ENCODE data around the gene PSMD3.
A peak's percentile ranks its signal among the peaks of the same experiment; 100 is the strongest.

The PSMD3 gene

DNA sequence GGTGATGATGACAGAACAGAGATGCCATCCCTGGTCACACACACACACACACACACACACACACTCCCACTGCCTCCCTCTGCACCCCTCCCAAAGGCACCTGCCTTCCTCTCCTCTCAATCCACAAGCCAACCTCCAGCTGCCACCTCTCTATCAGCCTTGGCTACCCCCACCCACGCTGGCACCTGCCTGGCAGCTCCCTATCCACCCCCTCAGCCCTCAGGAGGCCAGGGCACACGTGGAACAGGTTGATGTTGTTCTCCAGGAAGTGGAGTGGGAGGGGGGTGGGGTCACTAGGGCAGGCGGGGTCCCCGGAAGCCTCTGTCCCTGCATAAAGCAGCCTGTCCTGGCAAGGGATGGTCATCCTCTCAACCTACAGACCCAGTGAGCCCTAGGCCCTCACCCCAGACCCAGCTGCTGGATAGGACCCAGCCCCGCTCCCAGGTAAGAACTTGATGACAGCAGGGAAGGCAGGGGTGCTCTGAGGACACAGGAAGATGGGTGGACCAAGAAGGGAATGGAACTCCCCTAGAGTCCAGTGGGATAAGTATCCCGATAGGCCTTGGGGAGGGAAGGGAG is 17.9 kb upstream of the PSMD3 start, which contains the start of gene GSDMA:
TSS of gene GSDMA (plus strand) at position 363 of the 579 bp plus-strand sequence. CDS start 2,684 bp downstream, outside the sequence.
- peak in 1 of 2 experiments; percentile 18 for DNase-seq

DNA sequence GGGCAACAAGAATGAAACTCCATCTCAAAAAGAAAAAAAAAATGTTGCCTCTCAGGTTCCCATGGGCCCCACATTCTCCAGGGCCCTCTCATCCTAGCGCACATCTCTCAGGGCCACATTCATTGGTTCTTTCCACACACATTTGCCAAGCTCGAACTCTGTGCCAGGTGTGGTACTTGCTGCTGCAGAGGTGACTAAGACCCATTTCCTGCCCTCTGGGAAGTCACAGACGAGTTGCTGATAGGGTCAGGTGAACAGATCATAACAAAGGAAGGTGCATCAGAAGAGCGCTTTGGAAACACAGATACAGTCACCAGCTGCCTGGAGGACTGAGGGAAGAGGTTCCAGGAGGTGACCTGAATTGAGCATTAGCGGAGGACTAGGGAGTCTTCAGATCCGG is 16.8 kb upstream of the PSMD3 start:
- peak; percentile 44 to 46 for DNase-seq

DNA sequence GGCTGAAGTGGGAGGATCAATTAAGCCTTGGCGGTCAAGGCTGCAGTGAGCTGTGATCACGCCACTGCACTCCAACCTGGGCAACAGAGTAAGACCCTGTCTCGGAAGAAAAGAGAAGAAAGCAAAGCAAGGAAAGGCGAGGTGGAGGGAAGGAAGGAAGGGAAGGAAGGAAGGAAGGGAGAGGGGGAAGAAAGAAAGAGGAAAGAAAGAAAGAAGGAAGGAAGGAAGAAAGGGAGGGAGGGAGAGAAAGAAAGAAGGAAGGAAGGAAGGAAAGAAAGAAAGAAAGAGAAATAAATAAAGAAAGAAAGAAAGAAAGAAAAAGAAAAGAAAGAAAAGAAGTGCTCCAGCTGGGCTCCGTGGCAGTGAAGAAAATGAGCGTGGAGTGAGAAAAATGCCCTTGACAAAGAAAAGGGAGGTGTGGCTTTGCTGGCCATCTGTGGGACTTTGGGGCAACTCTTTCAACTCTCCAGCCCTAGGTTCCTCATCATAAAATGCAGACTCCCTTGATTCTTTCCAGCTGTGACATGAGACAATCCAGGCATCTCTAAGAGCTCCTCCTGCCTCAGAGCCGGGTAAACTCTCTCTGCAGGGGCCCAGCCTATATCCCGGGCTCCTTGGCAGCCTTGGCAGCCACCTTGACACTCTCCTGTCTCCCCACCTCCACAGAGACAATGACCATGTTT is 15.4 kb upstream of the PSMD3 start:
- DNase-seq: no peak

DNA sequence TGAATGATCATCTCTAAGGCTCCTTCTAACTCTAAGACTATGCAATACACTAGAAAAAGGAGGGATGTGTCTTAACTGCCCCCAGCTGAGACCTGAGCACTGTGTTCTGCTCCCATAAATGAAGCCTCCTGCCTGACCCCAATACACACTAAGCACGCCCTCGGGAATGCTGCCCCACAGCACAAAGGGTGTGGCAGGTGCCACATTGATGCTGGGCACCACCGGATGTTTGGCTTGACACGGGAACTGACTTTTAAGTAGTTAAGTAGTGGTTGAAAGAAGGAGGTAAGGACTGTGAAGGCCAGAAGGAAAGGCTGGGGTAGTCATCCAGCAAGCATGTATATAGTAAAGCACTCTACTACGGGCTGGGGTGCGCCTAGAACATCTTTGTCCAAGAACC is 13.8 kb upstream of the PSMD3 start:
- DNase-seq: no peak

DNA sequence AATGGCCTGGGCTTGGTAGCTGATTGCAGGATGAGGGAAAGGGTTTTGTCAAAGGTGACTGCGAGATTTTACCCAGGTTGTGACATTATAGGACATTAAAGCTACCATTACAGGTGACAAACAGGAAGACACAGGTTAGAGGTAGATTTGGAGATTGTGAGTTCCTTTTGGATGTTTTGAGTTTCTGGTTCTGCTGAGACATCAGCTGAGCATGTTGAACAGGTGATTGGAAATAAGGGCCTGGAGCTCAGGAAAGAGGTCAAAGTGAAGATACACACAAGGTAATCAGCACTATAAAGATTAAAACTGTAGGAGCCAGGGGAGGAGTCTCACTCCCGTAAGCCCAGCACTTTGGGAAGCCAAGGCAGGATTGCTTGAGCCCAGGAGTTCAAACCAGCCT is 11.8 kb upstream of the PSMD3 start:
- DNase-seq: no peak

- DNase-seq: no peak
Observed at GRCh38 chr17:39969375-39969774, 11.2 kb upstream of the PSMD3 start.

DNA sequence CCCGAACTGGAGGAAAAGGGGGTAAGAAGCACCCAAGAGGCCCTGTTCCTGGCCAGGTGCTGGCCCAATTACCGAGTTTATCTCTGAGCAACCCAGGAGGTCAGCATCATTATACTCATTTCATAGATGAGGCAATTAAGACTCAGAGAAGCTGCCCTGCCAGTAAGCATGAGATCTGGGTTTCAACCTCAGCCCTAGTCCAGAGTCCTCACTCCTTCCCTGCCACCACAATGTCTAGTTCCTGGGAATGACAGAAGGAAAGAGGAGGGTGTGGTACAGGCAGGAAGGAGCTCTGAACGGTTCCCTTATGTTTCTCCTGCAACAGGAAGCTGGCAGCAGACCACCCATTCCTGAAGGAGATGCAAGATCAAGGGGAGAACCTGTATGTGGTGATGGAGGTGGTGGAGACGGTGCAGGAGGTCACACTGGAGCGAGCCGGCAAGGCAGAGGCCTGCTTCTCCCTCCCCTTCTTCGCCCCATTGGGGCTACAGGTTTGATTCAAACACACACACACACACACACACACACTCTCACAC is 10.4 kb upstream of the PSMD3 start:
- no peak for DNase-seq

DNA sequence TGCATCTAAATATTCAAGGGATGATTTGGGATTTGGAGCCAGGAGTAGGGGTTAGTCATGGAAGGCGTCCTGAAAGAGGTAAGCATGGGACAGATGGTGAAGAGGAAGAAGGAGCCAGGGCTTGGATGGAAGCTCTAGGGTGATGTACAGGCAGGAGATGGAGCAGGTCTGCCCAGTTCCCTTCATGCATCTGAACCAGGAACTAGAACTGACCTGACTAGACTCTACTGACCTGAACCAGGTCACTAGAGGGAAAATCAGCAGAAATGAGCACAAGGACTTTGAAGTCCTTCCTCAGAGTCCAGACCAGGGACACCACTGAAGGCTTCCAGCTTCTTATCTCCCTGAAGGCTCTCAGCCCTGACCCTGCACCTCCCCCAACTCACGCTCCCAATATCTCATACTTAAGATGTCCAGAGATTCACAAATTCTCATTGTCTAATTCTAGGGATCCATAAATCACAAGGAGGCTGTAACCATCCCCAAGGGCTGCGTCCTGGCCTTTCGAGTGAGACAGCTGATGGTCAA is 9.5 kb upstream of the PSMD3 start:
- no peak for DNase-seq

GRCh38 chr17:39972271-39972670 is 8.3 kb upstream of the PSMD3 start:
- DNase-seq: no peak

DNA sequence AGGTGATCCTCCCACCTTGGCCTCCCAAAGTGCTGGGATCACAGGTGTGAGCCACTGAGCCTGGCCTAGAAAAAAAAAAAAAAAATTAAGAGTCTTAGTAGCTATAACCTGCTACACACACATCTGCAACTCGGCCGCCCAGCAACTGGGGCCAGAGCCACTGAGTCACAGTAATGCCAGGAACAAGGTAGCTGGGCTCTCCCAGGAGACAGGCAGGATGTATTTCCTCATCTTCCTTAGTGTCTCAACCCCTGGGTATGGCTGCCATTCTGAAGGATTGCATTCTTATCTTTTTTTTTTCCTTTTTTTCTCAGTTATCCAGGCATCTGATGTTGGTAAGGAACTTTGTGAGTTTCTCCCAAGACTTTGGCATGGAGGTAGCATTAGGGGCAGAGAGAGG is 7.1 kb upstream of the PSMD3 start:
- DNase-seq: no peak

GRCh38 chr17:39974433-39974832 is 6.2 kb upstream of the PSMD3 start:
- DNase-seq: no peak

DNA sequence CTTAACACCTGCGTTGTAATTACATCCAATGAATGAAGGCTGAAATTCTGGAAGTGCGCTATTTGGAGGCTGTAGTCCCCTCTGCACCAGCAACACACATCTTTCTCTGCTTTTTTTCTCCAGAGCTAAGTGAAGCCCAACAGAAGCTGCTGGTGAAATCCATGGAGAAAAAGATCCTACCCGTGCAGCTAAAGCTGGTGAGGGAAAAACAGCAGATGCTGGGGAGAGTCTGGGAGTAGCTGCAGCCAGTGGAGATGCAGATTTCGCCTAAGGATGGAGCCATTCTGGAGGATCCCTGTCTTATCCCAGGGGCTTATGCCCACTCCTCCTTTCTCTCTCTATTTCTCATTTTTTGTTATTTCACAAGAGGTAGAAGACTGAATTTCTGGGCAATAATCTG is 4.8 kb upstream of the PSMD3 start:
- DNase-seq: no peak

DNA sequence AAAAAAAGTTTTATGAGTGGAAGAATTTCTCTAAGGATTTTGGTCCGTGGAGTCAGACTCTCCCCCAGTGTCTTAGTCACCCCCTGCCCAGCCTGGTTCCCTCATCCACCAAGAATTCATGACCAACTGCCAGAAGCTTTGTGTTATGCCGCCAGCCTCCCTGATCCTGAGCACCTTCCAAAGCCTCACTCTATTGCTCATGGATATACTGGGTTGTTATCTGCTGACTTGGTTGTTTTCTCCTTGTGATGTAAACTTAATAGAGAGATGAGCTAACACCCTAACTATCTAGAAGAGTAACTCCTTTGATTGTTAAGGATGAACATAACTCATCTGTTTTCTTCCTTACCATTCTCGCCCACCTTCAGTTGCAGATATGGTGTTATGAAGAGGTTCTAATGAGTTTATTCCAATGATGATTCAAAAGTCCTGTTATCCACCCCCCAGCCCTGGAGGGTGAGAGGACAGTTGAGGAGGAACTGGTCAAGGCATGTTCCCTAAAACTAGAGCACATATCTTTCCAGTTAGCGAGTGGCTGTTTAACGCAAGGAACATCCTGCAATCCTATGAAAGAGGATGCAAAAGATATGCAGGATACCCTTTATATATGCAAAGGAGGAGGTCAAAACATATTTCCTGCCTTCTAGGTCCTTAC is 1.5 kb upstream of the PSMD3 start:
- DNase-seq: no peak

- no peak for DNase-seq
Observed at GRCh38 chr17:39979893-39980350, 685 bp upstream of the PSMD3 start.

GRCh38 chr17:39981207-39981741 is 667 bp downstream of the PSMD3 start:
- DNase-seq: no peak

- DNase-seq: no peak
Observed at GRCh38 chr17:39981766-39982375, 1.3 kb downstream of the PSMD3 start.

GRCh38 chr17:39988206-39988810 is 7.7 kb downstream of the PSMD3 start:
- DNase-seq: no peak

DNA sequence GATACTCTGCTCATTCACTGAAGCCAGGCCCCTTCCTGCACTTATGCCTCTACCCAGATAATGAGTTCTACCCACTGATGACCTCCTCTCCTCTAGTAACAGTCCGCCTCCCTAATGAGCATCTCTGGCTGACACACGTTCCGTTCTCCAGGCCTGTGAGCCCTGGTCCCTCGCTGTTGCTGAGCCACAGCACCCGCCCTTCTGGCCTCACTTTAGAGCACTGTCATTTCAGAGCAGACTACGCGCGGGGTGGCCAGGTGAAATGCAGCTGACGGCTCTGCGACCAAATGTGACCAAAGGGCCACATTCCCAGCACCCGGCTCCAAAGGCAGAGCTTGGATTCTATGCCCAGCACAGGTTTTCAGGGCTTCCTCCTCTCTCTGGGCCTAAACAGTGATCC is 13.8 kb downstream of the PSMD3 start:
- DNase-seq: no peak

GRCh38 chr17:39995438-39995837 is 14.8 kb downstream of the PSMD3 start:
- no peak for DNase-seq

DNA sequence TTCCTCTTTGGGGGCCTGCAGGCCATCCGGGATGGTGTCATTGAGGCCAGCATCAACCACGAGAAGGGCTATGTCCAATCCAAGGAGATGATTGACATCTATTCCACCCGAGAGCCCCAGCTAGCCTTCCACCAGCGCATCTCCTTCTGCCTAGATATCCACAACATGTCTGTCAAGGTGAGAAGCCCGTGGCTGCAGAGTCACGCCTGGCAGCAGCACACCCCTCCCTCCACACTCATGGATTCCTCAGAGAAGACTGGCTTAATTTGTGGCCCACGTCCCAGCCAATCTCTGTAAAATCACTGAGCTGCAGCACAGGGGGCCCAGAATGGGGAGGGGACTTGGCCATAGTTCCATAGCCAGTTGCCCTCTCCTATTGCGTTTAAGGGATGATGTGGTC is 15.6 kb downstream of the PSMD3 start:
- no peak for DNase-seq

DNA sequence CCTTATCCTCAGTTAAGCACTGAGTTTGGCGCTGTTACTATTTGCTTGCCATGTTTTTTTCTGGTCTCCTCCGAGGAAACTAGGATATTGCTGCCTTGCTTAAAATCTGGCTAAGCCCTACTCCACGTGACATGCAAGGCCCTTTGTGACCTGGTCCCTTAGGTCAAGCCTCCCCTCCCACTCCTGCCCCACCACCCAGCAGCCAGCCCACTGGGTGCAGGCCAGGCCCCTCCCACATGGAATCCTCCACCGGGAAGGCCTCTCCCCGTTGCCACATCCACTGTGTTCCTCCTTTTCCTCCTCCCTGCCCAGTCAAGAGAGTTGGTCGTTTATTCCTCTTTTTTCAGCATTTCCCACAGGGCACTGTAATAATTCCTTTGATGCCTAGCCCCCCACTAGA is 16.2 kb downstream of the PSMD3 start:
- DNase-seq: no peak

GRCh38 chr17:39997543-39997942 is 16.9 kb downstream of the PSMD3 start:
- no peak for DNase-seq

DNA sequence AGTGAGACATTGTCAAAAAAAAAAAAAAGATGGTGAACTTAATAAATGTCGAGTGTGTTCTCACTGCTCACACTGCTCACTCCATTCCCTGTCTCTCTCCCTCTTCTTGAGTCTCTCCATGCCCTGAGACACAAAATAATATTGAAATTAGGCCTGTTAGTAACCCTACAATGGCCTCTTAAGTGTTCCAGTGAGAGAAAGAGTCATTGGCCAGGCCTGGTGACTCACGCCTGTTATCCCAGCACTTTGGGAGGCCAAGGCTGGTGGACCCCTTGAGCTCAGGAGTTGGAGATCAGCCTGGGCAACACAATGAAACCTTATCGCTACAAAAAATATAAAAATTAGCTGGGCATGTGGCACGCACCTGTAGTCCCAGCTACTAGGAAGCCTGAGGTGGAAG is 18.5 kb downstream of the PSMD3 start:
- no peak for DNase-seq

All from activated CD4-positive, alpha-beta T cell treated with anti-CD3 and anti-CD28 coated beads, Interleukin-2, amount 50 U/mL, for 4 hours (primary cell).